Posterior cingulate gyrus (tissue), 11 donors: ENCODE results near the gene IL25.
"Not testable (repeated sequence)": the region's sequence is repeated elsewhere in the genome, so short reads cannot be mapped to it uniquely, and the experiment has no call there.

Experiments
- DNase-seq, 10 donors: peaks; one replicate each; pipeline versions ENCODE4 v3.0.0 to v3.0.0-alpha.2; 2020 to 2021; ENCODE audit warnings: mixed read lengths in 3 of 10
- intact Hi-C: fragments of 100-400 bp; cut with DNase I; formaldehyde crosslinking; loops from one replicate; pipeline ENCODE4 v1.15.1; 2023

IL25 gene

DNA sequence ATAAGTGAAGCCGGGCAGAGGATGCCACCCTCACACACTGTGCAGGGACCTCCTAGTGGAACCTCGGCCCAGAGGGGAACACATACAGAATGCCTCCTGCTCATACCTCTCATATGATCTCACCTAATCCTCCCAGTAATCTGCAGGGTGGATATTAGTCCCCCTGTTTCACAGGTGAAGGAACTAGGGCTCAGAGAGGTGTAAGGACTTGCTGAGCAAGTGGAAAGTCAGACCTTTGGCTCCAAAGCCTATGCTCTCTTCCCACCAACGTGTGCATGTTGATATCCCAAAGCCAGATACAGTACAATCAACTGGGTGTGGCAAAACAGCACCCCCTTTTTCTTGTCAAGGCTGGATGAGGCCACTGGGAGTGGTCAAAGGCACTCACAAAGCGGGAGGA, 31.3 kb downstream of the IL25 start:
- intact Hi-C loops: no loop called here
- peak in 2 of 10 donors; percentile 0 to 70 for DNase-seq

DNA sequence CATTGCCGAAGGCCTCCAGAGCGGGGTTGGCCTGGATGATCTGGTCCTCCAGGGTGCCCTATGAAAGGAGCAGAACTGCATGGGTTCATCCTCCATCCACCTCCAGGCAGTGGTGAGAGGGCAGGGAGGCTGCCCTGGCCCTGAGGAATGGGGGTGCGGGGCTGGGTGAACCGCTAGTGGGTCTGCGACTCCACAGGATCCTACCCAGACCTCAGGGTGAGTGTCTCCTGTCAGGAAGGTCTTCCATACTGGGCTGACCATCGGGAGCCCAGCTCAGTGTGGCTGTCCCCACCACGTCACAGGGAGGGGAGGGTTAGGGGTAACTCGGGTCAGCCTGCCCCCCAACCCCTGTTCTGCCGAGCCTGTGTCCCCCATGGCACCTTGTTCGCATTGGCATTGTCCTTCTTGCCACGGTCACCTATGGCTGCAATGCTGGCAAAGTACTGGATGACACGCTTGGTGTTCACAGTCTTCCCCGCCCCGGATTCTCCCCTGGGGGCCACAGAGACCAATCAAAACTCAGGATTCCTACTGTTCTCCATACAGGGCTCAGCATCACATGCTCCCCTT, 31.8 kb downstream of the IL25 start:
- DNase-seq: peak in 2 of 10 donors; percentile 58 to 72
- intact Hi-C loops: no loop called here

DNA sequence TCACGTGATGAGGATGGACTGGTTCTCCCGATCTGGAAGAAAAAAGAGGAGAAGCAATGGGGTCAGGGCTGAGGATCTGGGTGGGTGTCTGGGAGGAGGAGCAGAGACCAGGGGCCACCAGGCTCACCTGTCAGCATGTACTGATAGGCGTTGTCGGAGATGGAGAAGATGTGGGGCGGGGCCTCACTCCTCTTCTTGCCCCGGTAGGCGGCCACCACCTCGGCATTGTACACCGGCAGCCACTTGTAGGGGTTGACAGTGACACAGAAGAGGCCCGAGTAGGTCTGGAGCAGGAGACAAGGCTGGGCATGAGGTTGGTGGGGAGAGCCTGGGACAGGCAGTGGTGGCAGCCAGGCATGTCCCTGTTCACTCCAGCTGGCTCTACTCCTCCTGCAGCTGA, 32.5 kb downstream of the IL25 start:
- intact Hi-C loops: no loop called here
- peak in 2 of 10 donors; percentile 58 to 67 for DNase-seq

DNA sequence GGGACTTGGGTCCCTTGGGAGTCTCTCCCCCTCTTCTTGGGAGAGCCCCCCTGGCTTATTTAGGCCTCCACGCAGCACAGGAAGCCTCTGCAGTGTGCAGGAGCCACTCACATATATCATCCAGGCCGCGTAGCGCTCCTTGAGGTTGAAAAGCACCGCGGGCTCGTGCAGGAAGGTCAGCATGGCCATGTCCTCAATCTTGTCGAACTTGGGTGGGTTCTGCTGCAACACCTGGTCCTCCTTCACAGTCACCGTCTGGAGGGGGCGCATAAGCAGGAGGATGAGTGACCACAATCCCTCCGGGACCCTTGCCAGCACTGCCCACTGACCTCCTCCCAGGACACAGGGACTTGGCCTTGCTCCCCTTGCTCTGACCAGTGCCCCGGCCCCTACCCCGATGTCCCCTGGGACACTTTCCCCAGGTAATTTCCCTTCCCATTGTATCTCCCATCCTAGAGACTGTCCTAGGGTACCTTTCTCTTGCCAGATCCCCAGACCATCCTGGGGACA, 33.0 kb downstream of the IL25 start:
- DNase-seq: peak in 2 of 10 donors; percentile 56 to 70
- intact Hi-C loops: no loop called here

DNA sequence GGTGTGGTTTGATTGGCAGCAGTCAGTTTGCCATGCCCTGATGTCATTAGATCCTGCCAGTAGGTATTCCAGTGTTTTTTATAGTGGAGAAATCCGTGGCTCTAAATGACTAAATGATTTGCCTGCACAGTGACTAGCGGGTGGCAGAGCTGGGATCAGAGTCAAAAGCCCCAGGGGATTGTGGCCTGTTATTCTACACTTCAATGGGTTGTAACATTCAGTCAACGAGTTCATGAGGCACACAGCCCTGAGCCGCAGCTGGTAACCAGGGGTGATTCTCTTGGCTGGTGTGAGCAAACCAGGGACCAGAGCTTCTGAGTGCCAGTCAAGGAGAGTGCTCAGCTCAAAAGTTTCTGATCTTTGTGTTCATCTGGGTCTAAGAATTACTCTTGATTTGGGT, 33.6 kb downstream of the IL25 start:
- intact Hi-C loops: no loop called here
- peak in 3 of 10 donors; percentile 13 to 70 (median 41) for DNase-seq

DNA sequence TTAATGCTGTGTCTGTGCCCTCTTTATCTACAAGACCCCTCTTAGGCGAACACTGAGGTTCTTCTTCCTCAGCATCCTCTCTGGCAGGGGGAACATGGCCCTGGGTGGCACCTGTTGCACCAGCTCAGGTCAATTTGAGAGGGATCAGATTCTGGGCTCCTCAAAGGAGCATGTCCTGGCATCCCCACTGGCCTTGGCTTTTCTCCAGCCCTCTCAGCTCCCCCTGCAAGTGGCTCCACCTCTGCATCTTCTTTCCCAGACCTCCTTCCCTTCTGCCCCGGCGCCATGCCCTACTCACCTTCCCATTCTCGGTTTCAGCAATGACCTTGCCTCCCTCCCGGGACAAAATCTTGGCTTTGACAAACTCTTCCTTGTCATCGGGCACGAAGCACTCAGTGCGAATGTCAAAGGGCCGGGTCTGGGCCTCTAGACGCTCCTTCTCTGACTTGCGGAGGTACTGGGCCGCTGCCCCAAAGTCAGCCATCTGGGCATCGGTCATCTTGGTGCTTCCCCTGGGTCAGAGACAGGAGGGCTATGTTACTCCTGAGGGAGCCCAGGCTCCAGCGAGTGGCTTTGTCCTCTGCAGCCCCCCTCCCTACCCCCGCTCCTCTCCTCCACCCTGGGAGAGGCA, 34.2 kb downstream of the IL25 start:
- DNase-seq: peak in 2 of 10 donors; percentile 69 to 70
- intact Hi-C loops: no loop called here

DNA sequence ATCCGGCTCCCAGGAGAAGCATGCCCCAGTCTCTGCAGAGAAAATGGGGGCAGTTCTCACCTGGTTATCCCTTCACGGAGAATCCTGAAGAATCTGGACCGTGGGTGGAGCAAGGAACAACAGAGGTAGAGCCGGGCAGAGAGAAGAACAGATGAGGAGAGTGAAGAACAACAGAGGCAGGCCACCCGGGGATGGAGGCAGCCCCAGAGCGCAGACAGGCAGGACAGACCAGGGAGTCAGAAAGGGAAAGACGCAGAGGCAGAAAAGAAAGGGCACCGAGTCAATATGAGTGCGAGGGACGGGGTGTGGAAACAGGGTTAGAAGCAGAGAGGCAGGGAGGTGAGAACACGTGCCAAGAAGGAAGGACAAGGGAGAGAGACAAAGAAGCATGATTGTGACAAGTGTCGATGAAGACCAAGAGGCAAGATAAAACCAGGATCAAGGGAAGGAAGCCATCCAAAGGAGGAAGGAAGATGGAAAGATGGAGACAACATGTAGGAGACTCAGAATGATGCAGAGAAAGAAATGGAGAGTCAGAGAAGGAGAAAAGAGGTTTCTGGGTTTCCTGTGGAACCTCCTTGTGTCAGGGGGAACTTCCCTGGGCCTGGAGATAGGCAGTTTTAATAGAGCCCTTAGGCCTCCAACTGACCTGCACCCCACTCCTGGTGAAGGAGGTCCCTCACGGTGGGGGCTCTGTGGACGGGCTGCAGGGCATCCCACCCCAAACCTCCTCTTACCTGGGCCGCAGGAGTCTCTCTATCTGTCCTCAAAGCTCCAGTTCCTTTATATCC, 35.1 kb downstream of the IL25 start, which contains the start of gene MYH6:
MYH6 (minus strand) TSS at position 758 of the 791 bp plus-strand sequence. CDS start 1,050 bp downstream, outside the sequence.
- intact Hi-C loops: no loop called here
- peak in 1 of 10 donors; percentile 65 for DNase-seq

DNA sequence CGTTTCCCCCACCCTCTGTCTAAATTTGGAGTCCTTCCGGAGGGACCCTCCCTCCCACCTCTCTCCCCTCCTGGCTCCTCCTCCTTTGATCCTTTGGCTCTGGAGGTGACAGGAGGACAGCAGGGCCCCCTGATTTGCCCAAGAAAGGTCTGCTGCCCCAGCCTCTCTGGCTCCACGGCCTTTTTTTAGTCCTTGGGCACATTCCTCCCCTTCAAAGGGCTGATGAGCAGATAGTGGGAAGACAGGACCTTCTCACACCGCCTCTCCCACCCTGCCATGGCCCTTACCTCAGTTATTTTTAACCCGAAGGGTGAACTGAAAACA, 35.7 kb downstream of the IL25 start:
- intact Hi-C loops: no loop called here
- DNase-seq: peak in 2 of 10 donors; percentile 9 to 16

DNA sequence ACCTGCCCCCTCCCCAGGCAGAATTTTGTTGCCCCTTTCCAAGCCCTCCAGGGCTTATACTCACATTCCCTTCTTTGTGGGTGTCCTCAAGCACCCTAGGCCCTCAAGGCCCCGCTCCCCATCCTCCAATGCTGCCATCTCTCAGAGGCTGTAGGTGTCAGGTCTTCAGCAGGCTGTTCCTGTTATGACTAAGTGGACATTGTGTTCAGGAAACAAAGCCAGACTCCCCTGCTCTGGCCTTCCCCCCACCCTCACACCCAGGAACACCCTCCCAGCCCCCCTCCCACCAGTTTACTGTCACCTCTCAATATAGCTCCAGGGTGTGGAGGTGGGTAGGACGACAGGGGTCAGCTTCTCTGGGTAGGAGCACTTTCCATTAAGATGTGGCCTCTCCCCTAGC, 36.9 kb downstream of the IL25 start:
- intact Hi-C loops: no loop called here

DNA sequence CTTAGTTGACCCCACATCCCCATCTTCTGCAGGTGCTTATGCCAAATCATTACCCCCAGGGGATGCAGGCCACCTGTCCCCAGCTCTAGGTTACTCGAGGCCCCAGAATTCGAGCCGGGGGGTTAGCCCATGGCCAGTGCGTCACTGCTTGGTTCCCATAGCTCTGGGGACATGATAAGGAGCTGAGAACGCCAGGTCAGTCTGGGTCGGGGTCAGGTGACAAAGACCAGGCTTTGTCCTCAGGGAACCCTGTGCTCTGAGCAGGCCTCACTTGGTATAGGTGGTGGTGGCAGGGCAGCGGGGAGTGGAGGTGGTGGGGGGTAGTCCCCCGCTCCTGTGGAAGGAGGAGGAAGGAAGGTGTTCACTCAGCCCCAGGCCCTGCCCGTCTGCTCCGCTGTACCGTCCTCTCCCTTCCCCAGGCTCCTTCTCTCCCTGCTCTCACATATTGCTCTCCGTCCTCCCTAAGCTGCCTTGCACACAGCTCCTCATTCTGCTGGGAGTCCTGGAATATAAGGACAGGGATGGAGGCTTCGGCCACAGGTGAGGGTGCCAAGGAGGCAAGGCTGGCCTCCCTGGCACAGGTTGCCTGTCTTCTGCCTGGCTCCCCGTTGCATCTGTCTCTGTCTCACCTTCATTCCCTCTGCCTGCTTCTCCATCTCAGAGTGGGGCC, 37.5 kb downstream of the IL25 start:
- DNase-seq: peak in 2 of 10 donors; percentile 39 to 77
- intact Hi-C loops: no loop called here

More for the DNA sequence above, 36.9 kb downstream of the IL25 start:
- peak in 2 of 10 donors; percentile 36 to 55 for DNase-seq

DNA sequence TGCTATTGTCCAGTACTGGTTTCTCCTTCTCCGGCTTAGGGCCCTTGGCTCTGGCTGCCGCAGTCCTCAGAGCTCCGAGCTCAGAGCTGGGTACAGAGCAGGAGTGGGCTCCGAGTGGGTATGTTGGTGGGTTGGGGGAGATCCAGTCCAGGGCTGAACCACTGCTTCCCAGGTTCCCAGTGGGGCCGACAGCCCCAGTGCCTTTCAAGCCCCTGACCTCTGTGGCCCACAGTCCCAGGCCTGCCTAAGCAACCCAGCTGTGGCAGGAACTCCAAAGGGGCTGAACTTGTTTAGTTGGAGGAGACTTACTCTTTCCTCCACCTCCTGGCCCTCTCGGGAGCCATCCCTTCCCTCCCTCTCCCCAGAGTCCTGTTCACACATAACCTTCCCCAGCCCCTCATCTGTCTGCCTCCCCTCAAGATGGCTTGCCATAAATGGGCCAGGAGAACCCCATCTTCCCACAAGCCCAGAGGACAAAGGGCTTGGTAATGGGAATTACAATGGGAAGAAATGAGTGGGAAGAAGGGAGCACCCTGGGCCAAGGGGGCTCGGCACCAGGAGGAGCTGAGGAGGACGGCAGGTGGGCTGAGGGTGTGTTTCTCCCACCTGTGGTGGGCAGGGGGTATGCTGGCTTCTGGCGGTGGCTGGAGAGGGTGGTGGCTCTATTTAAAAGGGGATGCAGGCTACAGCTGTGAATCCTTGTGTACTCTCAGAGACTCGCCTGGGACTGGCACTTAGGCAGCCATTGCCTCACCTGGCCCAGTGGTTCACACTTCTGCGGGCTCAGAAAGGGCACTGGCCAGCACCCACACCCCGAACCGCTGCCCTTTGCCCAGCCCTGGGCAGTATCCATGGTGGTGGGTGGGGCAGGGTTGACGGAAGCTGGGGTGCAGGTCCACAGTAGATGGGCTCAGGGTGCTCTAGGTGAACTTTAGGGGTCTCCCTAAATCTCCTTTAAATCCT, 39.2 kb downstream of the IL25 start:
- intact Hi-C loops: no loop called here
- peak in 2 of 10 donors; percentile 52 for DNase-seq

DNA sequence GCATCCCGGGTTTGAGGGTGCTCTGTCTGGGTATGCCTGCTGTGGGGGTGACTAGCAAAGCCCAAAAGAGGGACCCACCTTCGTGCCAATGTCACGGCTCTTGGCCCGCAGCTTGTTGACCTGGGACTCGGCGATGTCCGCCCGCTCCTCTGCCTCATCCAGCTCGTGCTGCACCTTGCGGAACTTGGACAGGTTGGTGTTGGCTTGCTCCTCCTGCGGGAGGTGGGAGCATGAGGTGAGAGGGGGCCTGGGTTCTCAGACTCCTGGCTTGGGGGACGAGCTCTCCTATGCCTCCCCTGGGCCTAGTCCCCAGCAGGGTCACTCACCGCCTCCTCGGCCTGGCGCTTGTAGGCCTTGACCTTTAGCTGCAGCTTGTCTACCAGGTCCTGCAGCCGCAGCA, 41.1 kb downstream of the IL25 start:
- intact Hi-C loops: no loop called here
- peak in 2 of 10 donors; percentile 23 to 76 for DNase-seq

DNA sequence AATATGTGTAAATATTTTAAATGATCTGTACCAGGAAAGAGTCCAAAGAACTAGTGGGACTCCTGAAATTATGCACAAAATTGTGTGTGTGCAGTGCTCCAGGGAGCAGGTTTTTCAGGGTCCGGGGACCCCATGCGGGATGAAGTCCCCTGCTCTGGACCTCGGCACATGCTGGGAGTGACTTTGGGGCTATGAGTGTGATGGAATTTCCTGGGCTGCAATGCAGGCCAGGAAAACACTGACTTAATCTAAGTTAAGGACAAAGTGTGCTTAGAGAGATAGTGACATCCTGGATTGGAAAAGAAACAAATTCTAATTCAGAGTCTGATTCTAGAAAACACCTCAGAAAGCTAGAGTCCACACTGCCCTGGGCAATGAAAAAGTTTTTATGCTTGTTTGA, 41.6 kb downstream of the IL25 start:
- peak in 1 of 10 donors; percentile 50 for DNase-seq
- intact Hi-C loops: no loop called here

DNA sequence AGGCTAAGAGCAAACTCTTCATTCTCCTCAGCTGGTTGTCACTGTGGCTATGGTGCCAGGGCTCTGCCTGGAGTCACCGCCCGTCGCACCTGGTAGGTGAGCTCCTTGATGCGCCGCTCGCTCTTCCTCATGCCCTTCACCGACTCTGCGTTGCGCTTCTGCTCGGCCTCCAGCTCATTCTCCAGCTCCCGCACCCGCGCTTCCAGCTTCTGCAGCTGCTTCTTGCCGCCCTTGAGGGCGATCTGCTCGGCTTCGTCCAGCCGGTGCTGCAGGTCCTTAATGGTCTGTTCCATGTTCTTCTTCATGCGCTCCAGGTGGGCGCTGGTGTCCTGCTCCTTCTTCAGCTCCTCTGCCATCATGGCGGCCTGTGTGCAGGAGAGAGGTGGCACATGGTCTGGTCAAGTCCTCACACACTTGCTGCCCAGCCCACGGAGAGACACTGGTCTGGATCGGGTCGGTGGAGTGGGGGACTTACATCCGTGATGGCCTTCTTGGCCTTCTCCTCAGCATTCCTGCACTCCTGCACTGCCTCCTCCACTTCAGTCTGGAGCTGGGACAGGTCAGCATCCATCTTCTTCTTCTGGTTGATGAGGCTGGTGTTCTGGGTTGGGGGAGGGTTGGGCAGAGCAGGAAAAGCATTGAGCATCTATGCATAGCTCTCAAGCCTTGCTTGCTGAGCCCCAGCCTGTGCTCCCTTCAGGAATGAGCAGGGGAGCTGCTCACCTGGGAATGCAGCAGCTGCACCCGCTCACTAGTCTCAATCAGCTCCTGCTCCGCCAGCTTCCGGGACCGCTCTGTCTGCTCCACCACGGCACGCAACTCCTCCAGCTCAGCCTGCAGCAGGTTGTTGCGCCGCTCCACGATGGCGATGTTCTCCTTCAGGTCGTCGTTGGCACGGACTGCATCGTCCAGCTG, 42.6 kb downstream of the IL25 start:
- peak in 1 of 10 donors; percentile 75 for DNase-seq
- intact Hi-C loops: no loop called here

DNA sequence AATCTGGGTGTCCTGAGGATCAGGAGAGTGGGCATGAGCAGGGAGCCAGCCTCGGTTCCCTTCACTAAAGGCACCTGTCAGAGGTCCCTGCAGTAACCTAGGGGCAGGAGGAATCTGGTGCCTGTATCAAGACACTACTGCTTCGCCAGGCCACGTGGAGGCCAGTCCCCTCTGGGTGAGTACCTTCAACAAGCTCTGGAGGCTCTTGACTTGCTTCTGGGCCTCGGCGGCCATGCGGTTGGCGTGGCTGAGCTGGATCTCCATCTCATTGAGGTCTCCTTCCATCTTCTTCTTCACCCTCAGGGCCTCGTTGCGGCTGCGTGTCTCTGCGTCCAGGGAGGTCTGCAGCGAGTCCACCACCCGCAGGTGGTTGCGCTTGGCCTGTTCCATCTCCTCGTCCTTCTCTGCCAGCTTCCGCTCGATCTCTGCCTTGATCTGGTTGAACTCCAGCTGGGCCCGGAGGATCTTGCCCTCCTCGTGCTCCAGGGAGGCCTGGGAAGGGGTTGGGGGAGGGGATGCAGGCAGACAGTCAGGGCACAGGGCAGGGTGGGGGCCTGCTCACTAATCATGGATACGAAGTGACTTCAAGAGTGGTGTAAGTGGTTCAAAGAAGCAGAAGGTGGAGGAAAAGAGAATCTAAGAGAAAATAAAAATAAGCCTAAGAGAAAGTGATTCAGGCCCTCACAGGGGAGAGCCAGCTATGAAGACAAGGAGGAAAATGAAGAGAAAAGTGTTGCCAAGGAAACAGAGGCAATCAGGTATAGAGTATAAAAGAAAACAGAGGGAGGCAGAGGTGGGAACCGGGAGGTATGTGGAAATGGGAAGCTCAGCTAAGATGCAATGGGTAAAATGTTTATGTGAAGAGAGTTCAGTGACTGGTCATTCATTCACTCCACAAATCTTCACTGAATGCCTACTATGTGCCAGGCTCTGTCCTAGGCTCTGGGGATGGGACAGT, 43.5 kb downstream of the IL25 start:
- DNase-seq: peak in 1 of 10 donors; percentile 55
- intact Hi-C loops: no loop called here

DNA sequence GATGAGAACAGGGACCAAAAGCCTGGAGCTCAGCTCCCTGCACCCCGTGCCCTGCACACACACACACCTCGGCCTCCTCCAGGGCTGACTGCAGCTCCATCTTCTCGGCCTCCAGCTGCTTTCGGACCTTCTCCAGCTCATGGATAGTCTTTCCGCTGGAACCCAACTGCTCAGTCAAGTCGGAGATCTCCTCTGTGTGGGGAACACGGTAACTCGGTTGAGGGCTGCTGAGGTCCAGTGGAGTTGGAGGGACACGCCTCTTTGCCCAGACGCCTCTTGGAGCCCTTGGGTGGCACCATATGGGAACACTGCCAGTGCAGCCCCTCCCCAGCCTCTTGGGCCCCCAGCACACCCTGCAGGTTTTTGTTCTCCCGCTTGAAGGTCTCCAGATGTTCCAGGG, 44.2 kb downstream of the IL25 start:
- intact Hi-C loops: no loop called here
- DNase-seq: peak in 2 of 10 donors; percentile 4 to 63

DNA sequence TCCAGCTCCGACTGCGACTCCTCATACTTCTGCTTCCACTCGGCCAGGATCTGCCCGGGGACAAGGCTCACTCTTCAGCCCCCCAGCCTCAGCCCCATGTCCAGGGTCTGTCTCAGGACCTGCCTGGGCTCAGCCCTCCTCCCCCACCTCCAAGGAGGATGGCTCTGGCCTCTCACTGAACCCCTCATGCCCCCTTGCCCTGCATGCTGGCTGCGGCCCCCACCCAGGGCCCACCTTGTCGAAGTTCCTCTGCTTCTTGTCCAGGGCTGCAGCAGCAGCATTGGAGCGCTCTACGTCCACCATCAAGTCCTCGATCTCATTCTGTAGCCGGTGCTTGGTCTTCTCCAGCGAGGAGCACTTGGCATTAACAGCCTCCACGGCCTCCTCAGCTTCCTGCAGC, 44.7 kb downstream of the IL25 start:
- DNase-seq, intact Hi-C loops: not testable (repeated sequence)
